ENCODE data around the gene TMPRSS9. TPM values are rescaled to one million over a fixed set of nuclear protein-coding genes. Genes with fewer than 3 reads are reported as not detected.
"Not testable (repeated sequence)": the region's sequence is repeated elsewhere in the genome, so short reads cannot be mapped to it uniquely, and the experiment has no call there.

Gene TMPRSS9
- polyA plus RNA-seq, 1 donor (not counting 4 experiments of a cell fraction or from before 2014, with no cell fraction given): not detected

GRCh38 chr19:2345076-2345475 lies 15.0 kb upstream of the TMPRSS9 start:
- Histone ChIP-seq H3K4me3 (ENCODE audit: control insufficient read depth in 2 of 3, extremely low read depth in 1 of 3, insufficient read depth in 2 of 3, low read depth in 1 of 3, low read length in 3 of 3) (no peak overlapping the region), H2AFZ (ENCODE audit: control insufficient read depth, low read length) (no peak overlapping the region), H3K9ac (ENCODE audit: control insufficient read depth, extremely low read depth, insufficient read depth, low read length) (no peak overlapping the region), H3K36me3 (ENCODE audit: control insufficient read depth in 2 of 2, extremely low read depth in 1 of 2, insufficient read depth in 2 of 2, low read length in 2 of 2) (peaks cover 0 to 13% of the 10 kb centered on the region in 2 experiments), H3K9me1 (ENCODE audit: control insufficient read depth, extremely low read depth, insufficient read depth, low read length) (no peaks in the 10 kb centered on the region), H3K4me2 (ENCODE audit: control insufficient read depth, extremely low read depth, insufficient read depth, low read depth, low read length) (no peak overlapping the region), H3K27ac (ENCODE audit: control insufficient read depth, insufficient read depth, low read length) (no peak overlapping the region), H3K9me3 (ENCODE audit: control insufficient read depth, low read depth, low read length) (no peaks in the 10 kb centered on the region), H3K4me1 (ENCODE audit: control insufficient read depth, extremely low read depth, insufficient read depth, low read length) (no peaks in the 10 kb centered on the region), H3K79me2 (ENCODE audit: control insufficient read depth, insufficient read depth, low read length) (no peaks in the 10 kb centered on the region), H3K27me3 (ENCODE audit: control insufficient read depth, extremely low read depth, insufficient read depth, low read length) (no peaks in the 10 kb centered on the region), H4K20me1 (ENCODE audit: control insufficient read depth, extremely low read depth, insufficient read depth, low read length) (no peaks in the 10 kb centered on the region)
- dilution Hi-C loops (cut with MboI; ENCODE audit: extremely low pct_ligation_motif_present, low sequenced_read_pairs): no loop called here
- DNase-seq (ENCODE audit: low read depth, low spot score) (no peak), FAIRE-seq (no peak)
- TF ChIP-seq, protein P1, sequence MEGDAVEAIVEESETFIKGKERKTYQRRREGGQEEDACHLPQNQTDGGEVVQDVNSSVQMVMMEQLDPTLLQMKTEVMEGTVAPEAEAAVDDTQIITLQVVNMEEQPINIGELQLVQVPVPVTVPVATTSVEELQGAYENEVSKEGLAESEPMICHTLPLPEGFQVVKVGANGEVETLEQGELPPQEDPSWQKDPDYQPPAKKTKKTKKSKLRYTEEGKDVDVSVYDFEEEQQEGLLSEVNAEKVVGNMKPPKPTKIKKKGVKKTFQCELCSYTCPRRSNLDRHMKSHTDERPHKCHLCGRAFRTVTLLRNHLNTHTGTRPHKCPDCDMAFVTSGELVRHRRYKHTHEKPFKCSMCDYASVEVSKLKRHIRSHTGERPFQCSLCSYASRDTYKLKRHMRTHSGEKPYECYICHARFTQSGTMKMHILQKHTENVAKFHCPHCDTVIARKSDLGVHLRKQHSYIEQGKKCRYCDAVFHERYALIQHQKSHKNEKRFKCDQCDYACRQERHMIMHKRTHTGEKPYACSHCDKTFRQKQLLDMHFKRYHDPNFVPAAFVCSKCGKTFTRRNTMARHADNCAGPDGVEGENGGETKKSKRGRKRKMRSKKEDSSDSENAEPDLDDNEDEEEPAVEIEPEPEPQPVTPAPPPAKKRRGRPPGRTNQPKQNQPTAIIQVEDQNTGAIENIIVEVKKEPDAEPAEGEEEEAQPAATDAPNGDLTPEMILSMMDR (optimal IDR thresholded peaks at IDR 0.05 in 1 of 3, IDR thresholded peaks at IDR 0.05 in 1 of 3, conservative IDR thresholded peaks at IDR 0.05 in 1 of 3; ENCODE audit: extremely low read depth in 1 of 3, insufficient read depth in 2 of 3, low read length in 3 of 3): no peak
- no peak for TF ChIP-seq EZH2 (IDR thresholded peaks at IDR 0.05; ENCODE audit: low read length)

DNA sequence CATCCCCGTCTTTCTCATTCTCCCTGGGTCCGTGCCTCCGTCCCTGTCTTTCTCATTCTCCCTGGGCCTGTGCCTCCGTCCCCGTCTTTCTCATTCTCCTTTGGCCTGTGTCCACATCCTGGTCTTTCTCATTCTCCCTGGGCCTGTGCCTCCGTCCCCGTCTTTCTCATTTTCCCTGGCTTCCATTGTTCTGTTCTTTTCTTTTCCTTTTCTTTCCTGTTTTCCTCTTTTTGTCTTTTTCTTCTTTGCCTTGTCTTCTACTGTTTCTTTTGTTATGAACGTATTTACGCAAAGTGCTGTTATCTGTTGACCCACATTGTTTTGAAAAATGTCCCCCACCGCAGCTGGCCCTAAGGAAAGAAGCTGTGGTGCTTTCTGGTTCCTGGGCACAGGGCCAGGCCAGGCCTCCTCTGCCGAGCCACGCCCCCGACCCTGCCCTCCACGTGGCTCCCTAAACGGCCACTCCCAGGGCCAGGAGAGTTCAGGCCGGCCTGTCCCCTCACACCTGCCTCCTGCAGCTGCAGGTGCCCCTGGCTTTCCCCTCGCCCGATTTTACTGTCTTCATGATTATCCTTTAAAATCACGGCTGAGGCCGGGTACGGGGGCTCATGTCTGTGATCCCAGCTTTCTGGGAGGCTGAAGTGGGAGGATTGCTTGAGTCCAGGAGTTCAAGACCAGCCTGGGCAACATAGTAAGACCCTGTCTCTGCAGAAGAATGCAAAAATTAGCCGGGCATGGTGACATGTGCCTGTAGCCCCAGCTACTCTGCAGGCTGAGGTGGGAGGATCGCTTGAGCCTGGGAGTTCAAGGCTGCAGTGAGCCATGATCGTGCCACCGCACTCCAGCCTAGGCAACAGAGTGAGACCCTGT lies 14.0 kb upstream of the TMPRSS9 start:
- peaks cover 0 to 14% of the 10 kb centered on the region in 2 experiments for H3K36me3 ChIP-seq (ENCODE audit: control insufficient read depth in 2 of 2, extremely low read depth in 1 of 2, insufficient read depth in 2 of 2, low read length in 2 of 2)
- H4K20me1 ChIP-seq (ENCODE audit: control insufficient read depth, extremely low read depth, insufficient read depth, low read length): no peaks in the 10 kb centered on the region
- no peak overlapping the region for H3K4me2 ChIP-seq (ENCODE audit: control insufficient read depth, extremely low read depth, insufficient read depth, low read depth, low read length)
- dilution Hi-C loops (cut with MboI; ENCODE audit: extremely low pct_ligation_motif_present, low sequenced_read_pairs): no loop called here
- H3K27me3 ChIP-seq (ENCODE audit: control insufficient read depth, extremely low read depth, insufficient read depth, low read length): no peaks in the 10 kb centered on the region
- no peaks in the 10 kb centered on the region for H3K9me1 ChIP-seq (ENCODE audit: control insufficient read depth, extremely low read depth, insufficient read depth, low read length)
- no peak overlapping the region for H3K27ac ChIP-seq (ENCODE audit: control insufficient read depth, insufficient read depth, low read length)
- no peak for TF ChIP-seq EZH2 (IDR thresholded peaks at IDR 0.05; ENCODE audit: low read length)
- TF ChIP-seq, protein P1 (optimal IDR thresholded peaks at IDR 0.05 in 1 of 3, IDR thresholded peaks at IDR 0.05 in 1 of 3, conservative IDR thresholded peaks at IDR 0.05 in 1 of 3; ENCODE audit: extremely low read depth in 1 of 3, insufficient read depth in 2 of 3, low read length in 3 of 3): no peak
- H3K4me1 ChIP-seq (ENCODE audit: control insufficient read depth, extremely low read depth, insufficient read depth, low read length): no peaks in the 10 kb centered on the region
- H3K9ac ChIP-seq (ENCODE audit: control insufficient read depth, extremely low read depth, insufficient read depth, low read length): no peak overlapping the region
- FAIRE-seq (no peak), DNase-seq (ENCODE audit: low read depth, low spot score) (no peak)
- no peak overlapping the region for H2AFZ ChIP-seq (ENCODE audit: control insufficient read depth, low read length)
- no peaks in the 10 kb centered on the region for H3K79me2 ChIP-seq (ENCODE audit: control insufficient read depth, insufficient read depth, low read length)
- no peak overlapping the region for H3K4me3 ChIP-seq (ENCODE audit: control insufficient read depth in 2 of 3, extremely low read depth in 1 of 3, insufficient read depth in 2 of 3, low read depth in 1 of 3, low read length in 3 of 3)
- H3K9me3 ChIP-seq (ENCODE audit: control insufficient read depth, low read depth, low read length): no peaks in the 10 kb centered on the region

DNA sequence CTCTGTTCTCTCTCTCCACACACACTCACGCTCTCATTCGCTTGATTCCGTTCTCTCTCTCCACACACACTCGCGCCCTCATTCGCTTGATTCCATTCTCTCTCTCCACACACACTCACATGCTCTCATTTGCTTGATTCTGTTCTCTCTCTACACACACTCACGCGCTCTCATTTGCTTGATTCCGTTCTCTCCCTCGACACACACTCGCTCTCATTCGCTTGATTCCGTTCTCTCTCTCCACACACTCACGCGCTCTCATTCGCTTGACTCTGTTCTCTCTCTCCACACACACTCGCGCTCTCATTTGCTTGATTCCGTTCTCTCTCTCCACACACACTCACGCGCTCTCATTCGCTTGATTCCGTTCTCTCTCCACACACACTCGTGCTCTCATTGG lies 10.2 kb upstream of the TMPRSS9 start:
- H3K4me2 ChIP-seq (ENCODE audit: control insufficient read depth, extremely low read depth, insufficient read depth, low read depth, low read length); H3K79me2 ChIP-seq (ENCODE audit: control insufficient read depth, insufficient read depth, low read length); dilution Hi-C loops (cut with MboI; ENCODE audit: extremely low pct_ligation_motif_present, low sequenced_read_pairs); H4K20me1 ChIP-seq (ENCODE audit: control insufficient read depth, extremely low read depth, insufficient read depth, low read length); FAIRE-seq; H3K4me3 ChIP-seq (ENCODE audit: control insufficient read depth in 2 of 3, extremely low read depth in 1 of 3, insufficient read depth in 2 of 3, low read depth in 1 of 3, low read length in 3 of 3); H3K9me3 ChIP-seq (ENCODE audit: control insufficient read depth, low read depth, low read length); H2AFZ ChIP-seq (ENCODE audit: control insufficient read depth, low read length); H3K4me1 ChIP-seq (ENCODE audit: control insufficient read depth, extremely low read depth, insufficient read depth, low read length); H3K27ac ChIP-seq (ENCODE audit: control insufficient read depth, insufficient read depth, low read length); H3K9me1 ChIP-seq (ENCODE audit: control insufficient read depth, extremely low read depth, insufficient read depth, low read length); H3K9ac ChIP-seq (ENCODE audit: control insufficient read depth, extremely low read depth, insufficient read depth, low read length); H3K27me3 ChIP-seq (ENCODE audit: control insufficient read depth, extremely low read depth, insufficient read depth, low read length); DNase-seq (ENCODE audit: low read depth, low spot score): not testable (repeated sequence)
- peaks cover 0 to 16% of the 10 kb centered on the region in 2 experiments for H3K36me3 ChIP-seq (ENCODE audit: control insufficient read depth in 2 of 2, extremely low read depth in 1 of 2, insufficient read depth in 2 of 2, low read length in 2 of 2)
